CD4-positive, alpha-beta T cell treated with Interleukin-12 subunit alpha and Interleukin-12 subunit beta, for 1 hour (primary cell): ENCODE measurements around the gene DNAH14.
A peak's percentile ranks its signal among the peaks of the same experiment; 100 is the strongest.
"Not testable (repeated sequence)": the region's sequence is repeated elsewhere in the genome, so short reads cannot be mapped to it uniquely, and the experiment has no call there.

Experiments used
- DNase-seq: peaks from one replicate; pipeline ENCODE4 v3.0.0-alpha.2; 2020

Gene DNAH14

DNA sequence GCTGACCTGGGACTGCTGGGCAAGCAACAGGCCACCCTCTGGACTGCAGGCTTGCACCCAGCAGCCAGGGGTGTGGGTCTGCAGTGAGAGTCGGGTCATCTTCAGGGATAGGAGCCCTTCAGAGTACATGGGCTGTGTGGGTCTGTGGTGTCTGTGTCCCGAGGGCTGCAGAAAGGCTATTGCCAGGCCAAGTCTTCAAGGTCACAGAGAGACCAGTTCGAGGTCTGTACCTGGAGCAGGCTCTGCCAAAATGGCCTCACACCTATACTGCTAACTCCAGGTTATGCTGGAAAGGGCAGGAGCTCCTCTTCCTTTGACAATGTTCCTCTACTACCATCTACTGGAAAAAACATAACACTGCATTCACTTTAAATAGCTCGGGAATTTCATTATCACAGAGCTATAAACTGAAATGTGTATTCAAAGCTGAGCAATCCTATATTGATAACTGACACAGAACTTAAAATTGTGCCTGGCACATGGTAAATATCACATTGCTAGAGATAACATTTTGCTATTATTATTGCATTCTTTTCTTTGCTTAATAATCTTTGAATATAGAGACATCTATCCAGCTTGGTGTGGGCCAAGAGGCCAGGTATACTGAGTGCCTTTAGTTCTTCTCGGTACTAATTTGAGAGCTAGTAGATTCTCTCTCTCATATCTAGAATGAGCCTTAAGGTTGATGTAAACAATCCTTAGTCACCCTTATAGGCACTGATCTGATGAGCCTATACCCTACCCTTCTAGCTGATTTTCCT, 6.9 kb upstream of the DNAH14 start:
- peak; percentile 11 for DNase-seq

DNA sequence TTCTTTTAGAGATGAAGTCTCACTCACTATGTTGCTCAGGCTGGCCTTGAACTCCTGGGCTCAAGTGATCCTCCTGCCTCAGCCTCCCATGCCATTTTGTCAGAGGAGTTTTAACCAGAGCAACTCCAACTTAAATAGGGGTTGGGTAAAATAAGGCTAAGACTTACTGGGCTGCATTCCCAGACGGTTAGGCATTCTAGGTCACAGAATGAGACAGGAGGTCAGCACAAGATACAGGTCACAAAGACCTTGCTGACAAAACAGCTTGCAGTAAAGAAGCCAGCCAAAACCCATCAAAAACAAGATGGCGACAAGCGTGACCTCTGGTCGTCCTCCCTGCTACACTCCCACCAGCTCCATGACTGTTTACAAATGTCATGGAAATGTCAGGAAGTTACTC, 5.7 kb upstream of the DNAH14 start:
- DNase-seq, result no peak

DNA sequence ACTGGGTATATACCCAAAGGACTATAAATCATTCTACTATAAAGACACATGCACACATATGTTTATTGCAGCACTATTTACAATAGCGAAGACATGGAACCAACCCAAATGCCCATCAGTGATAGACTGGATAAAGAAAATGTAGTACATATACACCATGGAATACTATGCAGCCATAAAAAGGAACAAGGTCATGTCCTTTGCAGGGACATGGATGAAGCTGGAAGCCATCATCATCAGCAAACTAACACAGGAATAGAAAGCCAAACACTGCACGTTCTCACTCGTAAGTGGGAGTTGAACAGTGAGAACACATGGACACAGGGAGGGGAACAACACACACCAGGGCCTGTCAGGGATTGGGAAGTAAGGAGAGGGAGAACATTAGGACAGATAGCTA, 1.8 kb upstream of the DNAH14 start:
- DNase-seq, result not testable (repeated sequence)

DNA sequence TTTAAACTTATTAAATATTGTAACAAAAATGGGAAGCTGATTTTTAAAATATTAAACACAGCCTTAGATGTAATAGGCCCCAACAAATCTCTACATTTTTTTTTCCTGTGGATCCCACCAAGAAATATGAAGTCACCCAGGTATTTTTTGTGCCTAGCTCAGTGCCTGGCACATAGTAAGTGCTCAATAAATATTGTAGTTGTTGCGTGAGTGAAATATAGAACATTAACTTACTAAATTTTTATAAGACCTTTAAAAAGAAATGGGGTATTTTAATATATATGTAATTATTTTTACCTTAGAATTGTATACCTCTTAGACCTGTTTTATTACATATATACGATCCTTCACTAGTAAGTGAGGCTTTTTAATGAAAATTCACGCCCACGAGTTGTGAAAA, 569 bp upstream of the DNAH14 start:
- no peak for DNase-seq

DNA sequence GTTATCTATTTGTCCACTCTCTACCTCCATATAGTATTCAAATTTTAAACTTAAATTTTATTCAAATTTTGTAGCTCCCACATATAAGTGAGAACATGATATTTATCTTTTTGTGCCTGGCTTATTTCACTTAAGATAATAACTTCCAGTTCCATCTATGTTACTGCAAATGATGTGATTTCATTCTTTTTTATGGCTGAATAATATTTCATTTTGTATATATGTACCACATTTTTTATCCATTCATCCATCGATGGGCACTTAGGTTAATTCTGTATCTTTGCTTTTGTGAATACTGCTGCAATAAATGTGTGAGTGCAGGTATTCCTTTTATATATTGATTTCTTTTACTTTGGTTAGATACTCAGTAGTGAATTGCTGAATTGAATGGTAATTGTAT, 2.1 kb downstream of the DNAH14 start:
- no peak for DNase-seq

DNA sequence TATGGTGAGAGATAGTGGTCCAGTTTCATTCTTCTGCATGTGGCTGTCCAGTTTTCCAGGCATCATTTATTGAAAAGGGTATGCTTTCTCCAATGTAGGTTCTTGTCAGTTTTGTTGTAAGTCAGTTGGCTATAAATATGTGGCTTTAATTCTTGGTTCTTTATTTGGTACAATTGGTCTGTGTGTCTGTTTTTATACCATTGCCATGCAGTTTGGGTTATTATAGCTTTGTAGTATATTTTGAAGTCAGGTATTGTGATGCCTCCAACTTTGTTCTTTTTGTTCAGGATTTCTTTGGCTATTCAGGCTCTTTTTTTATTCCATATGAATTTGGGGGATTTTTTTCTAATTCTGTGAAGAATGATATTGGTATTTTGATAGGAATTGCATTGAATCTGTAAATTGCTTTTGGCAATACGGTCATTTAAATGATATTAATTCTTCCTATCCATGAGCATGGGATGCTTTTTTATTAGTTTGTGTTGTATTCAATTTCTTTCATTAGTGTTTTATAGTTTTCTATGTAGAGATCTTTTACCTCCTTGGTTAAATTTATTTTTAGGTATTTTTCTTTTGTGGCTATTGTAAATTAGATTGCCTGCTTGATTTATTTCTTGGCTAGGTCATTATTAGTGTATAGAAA, 3.3 kb downstream of the DNAH14 start:
- DNase-seq, result no peak

DNA sequence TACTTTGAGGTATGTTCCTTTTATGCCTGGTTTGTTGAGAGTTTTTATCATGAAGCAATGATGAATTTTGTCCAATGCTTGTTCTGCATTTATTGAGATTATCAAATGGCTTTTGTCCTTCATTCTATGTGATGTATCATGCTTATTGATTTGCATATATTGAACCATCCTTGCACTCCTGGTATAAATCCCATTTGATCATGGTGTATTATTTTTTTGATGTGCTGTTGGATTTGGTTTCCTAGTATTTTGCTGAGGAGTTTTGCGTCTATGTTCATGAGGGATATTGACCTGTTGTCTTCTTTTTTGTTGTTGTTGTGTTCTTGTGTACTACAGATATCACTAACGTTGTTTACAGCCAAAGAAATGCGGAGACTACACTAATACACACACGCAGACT, 4.1 kb downstream of the DNAH14 start:
- DNase-seq, result no peak

DNA sequence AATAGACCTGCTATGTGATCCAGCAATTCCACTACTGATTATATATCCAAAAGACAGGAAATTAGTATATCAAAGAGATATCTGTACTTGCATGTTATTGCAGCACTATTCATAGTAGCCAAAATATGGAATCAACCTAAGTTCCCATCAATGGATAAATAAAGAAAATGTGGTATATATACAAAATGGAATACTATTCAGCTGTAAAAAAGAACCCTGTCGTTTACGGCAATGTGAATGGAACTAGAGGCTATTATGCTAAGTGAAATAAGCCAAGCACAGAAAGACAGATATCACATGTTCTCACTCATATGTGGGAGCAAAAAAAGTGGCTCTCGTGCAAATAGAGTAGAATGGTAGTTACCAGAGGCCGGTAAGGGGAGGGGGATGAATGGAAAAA, 9.2 kb downstream of the DNAH14 start:
- no peak for DNase-seq

DNA sequence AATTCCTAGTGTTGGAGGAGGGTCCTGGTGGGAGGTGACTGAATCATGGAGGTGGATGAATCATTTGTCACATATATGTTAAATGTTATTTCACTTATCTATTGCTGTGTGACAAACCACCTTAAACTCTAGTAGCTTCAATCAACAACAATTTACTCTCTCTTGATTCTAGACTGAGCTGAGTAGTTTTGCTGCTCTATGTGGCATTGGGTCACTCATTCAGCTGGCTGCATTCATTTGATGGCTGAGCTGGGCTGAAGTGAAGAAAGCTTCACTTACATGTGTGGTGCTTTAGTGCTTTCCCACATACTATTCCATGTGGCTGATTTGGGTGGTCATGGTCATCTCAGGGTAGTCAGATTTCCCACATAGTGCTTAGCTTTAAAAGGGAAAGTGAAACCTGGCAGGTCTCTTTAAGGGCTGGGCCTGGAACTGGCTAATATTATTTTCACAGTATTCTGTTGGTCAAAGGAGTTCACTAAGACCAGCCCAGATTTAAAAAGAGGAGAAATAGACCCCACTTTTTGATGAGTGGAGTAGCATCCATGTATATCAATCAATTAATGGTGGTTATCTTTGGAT, 10.5 kb downstream of the DNAH14 start:
- DNase-seq, result no peak

DNA sequence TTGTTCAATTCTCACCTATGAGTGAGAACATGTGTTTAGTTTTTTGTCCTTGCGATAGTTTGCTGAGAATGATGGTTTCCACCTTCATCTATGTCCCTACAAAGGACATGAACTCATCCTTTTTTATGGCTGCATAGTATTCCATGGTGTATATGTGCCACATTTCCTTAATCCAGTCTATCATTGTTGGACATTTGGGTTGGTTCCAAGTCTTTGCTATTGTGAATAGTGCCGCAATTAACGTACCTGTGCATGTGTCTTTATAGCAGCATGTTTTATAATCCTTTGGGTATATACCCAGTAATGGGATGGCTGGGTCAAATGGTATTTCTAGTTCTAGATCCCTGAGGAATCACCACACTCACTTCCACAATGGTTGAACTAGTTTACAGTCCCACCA, 11.3 kb downstream of the DNAH14 start:
- not testable (repeated sequence) for DNase-seq

DNA sequence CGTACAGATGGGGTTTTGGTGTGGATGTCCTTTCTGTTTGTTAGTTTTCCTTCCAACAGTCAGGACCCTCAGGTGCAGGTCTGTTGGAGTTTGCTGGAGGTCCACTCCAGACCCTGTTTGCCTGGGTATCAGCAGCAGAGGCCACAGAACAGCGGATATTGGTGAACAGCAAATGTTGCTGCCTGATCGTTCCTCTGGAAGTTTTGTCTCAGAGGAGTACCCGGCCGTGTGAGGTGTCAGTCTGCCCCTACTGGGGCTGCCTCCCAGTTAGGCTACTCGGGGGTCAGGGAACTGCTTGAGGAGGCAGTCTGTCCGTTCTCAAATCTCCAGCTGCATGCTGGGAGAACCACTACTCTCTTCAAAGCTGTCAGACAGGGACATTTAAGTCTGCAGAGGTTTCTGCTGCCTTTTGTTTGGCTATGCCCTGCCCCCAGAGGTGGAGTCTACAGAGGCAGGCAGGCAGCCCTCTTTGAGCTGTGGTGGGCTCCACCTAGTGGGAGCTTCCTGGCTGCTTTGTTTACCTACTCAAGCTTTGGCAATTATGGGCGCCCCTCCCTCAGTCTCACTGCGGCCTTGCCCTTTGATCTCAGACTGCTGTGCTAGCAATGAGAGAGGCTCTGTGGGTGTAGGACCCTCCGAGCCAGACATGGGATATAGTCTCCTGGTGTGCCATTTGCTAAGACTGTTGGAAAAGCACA, 16.3 kb downstream of the DNAH14 start:
- not testable (repeated sequence) for DNase-seq

DNA sequence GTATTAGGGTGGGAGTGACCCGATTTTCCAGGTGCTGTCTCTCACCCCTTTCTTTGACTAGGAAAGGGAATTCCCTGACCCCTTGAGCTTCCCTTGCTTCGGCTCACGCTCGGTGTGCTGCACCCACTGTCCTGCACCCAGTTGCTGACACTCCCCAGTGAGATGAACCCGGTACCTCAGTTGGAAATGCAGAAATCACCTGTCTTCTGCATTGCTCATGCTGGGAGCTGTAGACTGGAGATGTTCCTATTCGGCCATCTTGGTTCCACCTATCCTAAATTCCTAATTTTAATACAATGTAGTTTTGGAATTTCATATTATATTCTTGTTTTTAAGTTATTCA, 16.8 kb downstream of the DNAH14 start:
- DNase-seq, result not testable (repeated sequence)

DNA sequence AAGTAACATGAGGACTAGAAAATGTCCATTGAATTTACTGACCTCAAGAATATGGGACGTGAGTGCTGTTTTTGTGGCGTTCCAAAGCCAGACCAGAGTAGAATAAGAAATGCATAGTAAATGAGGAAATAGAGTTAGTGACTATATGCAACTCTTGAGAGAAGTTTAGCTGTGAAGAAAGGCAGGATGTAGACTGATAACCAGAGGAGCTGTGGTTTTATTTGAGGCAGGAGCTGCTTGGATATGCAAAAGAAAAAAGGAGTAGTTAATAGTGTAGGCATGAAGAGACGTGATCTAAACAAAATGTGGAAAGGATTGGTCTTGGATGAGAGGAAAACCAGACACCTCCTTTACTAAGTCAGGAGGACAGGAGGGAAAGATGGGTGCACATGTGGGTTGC, 28.2 kb downstream of the DNAH14 start:
- DNase-seq, result no peak

DNA sequence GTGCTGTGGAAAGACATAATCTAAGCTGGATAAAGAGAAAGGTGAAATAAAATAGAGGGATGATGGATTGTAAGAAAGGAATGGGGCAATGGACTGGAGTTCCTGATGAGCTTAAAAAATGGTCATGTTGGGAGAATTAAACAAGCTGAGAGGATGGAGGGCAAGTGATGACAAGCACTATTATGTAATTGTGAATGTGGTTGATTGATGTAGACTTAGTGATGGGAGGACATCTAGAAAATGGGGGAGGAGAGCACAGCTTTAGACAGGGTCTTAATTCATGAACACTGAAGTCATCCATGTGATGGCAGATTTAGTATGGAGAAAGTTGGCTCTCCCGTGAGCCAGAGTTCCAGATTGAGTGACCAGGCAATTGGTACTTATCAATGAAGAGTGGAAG, 29.0 kb downstream of the DNAH14 start:
- no peak for DNase-seq

DNA sequence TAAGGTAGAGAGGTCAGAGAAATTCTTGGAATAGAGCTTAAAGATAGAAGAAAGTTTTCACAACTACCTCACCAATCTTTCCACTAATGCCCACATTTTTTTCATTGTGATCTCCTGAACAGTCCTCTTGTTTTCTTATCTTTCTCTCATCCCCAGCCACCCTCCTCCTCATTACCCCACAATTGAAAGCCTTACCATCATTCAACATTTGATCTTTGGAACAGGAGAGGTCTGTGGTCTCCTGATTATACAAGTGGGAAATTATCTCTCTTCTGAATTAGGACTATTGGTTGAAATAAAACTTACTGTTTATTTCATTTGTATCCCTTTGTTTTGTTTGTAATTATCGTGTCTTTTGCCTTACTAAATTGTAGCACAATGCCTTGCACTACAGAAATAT, 29.6 kb downstream of the DNAH14 start:
- no peak for DNase-seq

DNA sequence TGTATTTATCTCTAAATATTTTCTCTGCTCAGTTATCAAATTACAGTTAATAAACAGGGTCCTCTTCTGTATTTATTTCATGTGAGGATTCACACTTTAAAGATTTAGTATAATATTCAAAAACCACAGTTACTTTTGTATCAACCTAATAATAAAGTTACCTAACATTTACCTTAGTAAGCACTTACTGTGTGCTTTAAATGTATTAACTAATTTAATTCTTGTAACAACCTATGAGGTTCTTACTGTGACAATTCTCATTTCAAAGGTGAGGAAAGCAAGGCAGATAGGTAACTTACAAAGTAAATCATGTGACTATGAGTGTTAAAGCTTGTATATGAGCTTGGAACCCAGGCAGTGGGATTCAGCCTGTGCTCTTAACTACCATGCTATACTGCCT, 30.2 kb downstream of the DNAH14 start:
- no peak for DNase-seq

DNA sequence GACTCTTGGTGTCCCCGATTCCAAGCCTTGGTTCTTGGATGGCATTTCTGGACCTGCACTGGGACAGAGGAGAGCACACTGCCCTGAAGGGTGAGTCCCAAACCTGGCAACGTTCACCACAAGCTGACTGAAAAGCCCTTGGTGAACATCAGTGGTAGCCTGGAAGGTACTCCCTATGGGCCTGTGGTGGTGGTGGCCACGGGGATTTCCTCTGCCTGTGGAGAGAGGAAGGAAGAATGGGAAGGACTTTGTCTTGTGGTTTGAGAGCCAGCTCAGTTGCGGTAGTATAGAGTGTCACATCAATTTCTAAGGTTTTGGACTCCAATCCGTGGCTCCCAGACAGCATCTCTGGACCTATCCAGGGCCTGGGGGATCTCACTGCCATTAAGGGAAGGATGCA, 50.7 kb downstream of the DNAH14 start:
- DNase-seq, result no peak

DNA sequence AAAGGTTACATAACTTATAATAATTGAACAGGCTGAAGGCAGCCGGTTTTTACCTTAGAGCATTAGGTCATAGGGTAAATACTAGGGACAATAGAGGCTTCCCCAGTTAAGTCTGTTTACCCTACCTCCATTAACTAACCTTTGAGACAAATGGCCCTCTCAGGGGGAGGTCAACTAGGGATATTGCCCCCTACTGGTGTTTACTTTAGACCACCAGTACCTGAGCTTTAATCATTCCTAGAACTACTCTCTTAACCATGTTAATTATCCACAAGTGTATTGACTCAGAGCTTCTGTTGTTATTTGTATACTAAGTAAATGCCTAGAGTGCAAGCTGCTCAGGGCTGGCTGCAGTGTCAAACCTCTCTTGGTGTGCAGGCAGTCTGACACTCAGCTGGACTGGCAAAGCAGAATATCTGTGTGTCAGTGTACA, 52.5 kb downstream of the DNAH14 start:
- DNase-seq, result not testable (repeated sequence)

DNA sequence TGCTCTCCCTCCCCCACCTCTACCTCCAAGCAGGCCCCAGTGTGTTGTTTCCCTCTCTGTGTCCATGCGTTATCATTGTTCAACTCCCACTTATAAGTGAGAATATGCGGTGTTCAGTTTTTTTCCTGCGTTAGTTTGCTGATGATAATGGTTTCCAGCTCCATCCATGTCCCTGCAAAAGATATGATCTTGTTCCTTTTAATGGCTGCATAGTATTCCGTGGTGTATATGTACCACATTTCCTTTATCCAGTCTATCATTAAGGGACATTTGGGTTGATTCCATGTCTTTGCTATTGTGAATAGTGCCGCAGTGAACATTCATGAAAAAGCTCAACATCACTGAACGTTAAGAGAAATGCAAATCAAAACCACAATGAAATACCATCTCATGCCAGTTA, 58.6 kb downstream of the DNAH14 start:
- DNase-seq, result no peak

DNA sequence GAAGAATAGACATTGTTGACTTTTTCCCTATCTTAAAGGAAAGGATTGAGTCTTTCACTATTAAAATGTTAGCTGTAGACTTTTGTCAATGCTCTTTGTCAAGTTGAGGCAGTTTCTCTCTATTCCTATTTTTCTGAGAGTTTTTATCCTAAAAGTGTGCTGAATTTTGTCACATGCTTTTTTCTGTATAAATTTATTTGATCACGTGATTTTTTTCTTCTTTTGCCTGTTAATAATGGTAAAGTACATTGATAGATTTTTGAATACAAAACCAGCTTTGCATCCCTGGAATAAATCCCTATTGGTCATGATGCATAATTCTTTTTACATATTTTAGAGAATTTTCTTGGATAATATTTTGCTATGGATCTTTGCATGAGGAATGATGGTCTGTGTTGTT, 60.1 kb downstream of the DNAH14 start:
- no peak for DNase-seq

DNA sequence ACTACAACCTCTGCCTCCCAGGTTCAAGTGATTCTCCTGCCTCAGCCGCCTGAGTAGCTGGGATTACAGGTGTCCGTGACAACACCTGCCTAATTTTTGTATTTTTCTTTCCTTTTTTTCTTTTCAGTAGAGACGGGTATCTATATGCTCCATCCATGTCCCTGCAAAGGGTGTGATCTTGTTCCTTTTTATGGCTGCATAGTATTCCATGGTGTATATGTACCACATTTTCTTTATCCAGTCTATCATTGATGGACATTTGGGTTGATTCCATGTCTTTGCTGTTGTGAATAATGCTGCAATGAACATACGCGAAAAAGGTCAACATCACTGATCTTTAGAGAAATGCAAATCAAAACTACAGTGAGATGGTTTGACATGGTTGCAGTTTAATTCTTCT, 62.1 kb downstream of the DNAH14 start:
- not testable (repeated sequence) for DNase-seq

DNA sequence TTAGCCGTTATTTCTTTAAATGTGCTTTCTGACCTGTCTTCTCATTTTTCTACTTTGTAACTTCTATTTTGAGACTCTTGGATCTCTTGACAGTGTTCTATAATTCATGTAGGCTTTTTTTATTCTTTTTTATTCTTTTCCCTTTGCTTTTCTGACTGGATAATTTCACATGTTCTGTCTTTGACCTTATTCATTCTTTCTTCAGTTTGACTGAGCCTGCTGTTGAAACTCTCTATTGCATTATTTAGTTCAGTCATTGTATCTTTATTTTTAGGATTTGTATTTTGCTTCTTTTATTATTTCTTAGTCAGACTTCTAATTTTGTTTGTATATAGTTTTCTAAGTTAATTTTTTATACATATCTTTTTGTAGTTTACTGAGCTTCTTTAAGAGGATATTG, 66.1 kb downstream of the DNAH14 start:
- no peak for DNase-seq

DNA sequence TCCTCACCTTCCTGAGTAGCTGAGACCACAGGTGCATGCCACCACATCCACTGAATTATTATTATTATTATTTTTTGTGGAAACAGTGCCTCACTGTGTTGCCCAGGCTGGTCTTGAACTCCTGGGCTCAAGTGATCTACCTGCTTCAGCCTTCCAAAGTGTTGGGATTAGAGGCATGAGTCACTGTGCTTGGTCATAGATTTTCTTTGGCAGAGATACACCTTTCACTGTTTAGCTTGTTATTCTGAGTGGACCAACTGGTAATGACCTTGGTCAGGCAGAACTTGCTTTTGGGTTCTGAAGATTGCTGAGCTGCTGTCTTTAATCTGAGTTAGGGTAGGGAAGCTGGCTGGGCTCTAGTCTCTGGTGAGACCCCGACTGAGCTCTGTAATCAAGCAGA, 66.8 kb downstream of the DNAH14 start:
- no peak for DNase-seq

DNA sequence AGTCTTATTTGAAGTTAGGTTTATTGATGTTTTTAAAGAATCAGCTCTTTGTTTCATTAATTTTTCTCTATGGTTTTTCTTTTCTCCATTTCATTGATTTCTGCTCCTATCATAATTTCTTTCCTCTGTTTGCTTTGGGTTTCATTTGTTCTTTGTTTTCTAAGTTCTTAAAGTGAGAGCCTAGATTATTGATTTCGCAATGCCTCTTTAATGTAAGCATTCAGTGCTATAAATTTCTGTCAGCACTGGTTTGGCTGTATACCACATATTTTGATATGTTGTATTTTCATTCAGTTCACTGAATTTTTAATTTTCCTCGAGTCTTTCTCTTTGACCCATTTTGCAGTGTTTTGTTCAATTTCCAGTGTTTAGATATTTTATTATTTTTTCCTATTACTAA, 68.7 kb downstream of the DNAH14 start:
- no peak for DNase-seq
